ENCODE measurements around the gene ZNF653.
A peak's percentile ranks its signal among the peaks of the same experiment; 100 is the strongest.
"Not testable (repeated sequence)": the region's sequence is repeated elsewhere in the genome, so short reads cannot be mapped to it uniquely, and the experiment has no call there.

The ZNF653 gene

GRCh38 chr19:11453468-11454341 is 51.9 kb downstream of the ZNF653 start:
- DNase-seq (ENCODE audit: low spot score) = peak; percentile 71

GRCh38 chr19:11452620-11453310 is 52.9 kb downstream of the ZNF653 start:
- DNase-seq (ENCODE audit: low spot score) = no peak

- no peak for DNase-seq (ENCODE audit: low spot score)
These were observed 53.6 kb downstream of the ZNF653 start for GRCh38 chr19:11451871-11452619.

- DNase-seq (ENCODE audit: low spot score) = no peak
These were observed 54.2 kb downstream of the ZNF653 start for GRCh38 chr19:11451327-11451870.

- DNase-seq (ENCODE audit: low spot score) = no peak
These were observed 54.9 kb downstream of the ZNF653 start for GRCh38 chr19:11450570-11451326.

GRCh38 chr19:11448923-11449554 is 56.6 kb downstream of the ZNF653 start:
- no peak for DNase-seq (ENCODE audit: low spot score)

GRCh38 chr19:11448410-11448809 is 57.2 kb downstream of the ZNF653 start:
- no peak for DNase-seq (ENCODE audit: low spot score)

GRCh38 chr19:11447347-11448262 is 58.0 kb downstream of the ZNF653 start:
- DNase-seq (ENCODE audit: low spot score) = no peak

- peak; percentile 86 for DNase-seq (ENCODE audit: low spot score)
These were observed 58.9 kb downstream of the ZNF653 start for GRCh38 chr19:11446652-11447301.

- DNase-seq (ENCODE audit: low spot score) = no peak
These were observed 59.4 kb downstream of the ZNF653 start for GRCh38 chr19:11446271-11446651.

GRCh38 chr19:11445141-11445540 is 60.5 kb downstream of the ZNF653 start:
- no peak for DNase-seq (ENCODE audit: low spot score)

GRCh38 chr19:11444059-11444458 is 61.6 kb downstream of the ZNF653 start:
- no peak for DNase-seq (ENCODE audit: low spot score)

GRCh38 chr19:11437955-11438354 is 67.7 kb downstream of the ZNF653 start:
- DNase-seq (ENCODE audit: low spot score) = no peak

GRCh38 chr19:11435833-11436313 is 69.8 kb downstream of the ZNF653 start:
- DNase-seq (ENCODE audit: low spot score) = no peak

- DNase-seq (ENCODE audit: low spot score) = peak; percentile 99
These were observed 70.4 kb downstream of the ZNF653 start, which contains the start of the genes ODAD3 and PRKCSH for GRCh38 chr19:11435057-11435832. TSS of gene ODAD3 (minus strand) at chr19:11435121. CDS start at chr19:11435016, 105 bp downstream. TSS of gene PRKCSH (plus strand) at chr19:11435635. CDS start at chr19:11436118, 483 bp downstream.

- no peak for DNase-seq (ENCODE audit: low spot score)
These were observed 71.0 kb downstream of the ZNF653 start for GRCh38 chr19:11434703-11435056.

GRCh38 chr19:11433526-11433925 is 72.1 kb downstream of the ZNF653 start:
- not testable (repeated sequence) for DNase-seq (ENCODE audit: low spot score)

All from HuH-7.5 (cell line).